CD4-positive, alpha-beta T cell (primary cell): ENCODE measurements around the gene SERINC1. TPM values are rescaled to one million over a fixed set of nuclear protein-coding genes. Genes with fewer than 3 reads are reported as not detected.
"Not testable (repeated sequence)": the region's sequence is repeated elsewhere in the genome, so short reads cannot be mapped to it uniquely, and the experiment has no call there.

Source experiments
- ATAC-seq: fragments of 200-7000 bp; cut with Tn5 transposase; one replicate; pipeline ENCODE4 v1.10.0; 2022; ENCODE audit warnings: mild to moderate bottlenecking; ENCODE audit not compliant: poor library complexity
- CTCF ChIA-PET: fragments of 350-600 bp; sonication (Branson Sonifier 250); formaldehyde crosslinking; loops from one replicate; lab custom pipeline; 2021; ENCODE audit warnings: antibody characterized with exemption, inconsistent platforms; lab: Charles Lee
- POLR2A ChIA-PET: fragments of 350-600 bp; sonication (Branson Sonifier 250); formaldehyde crosslinking; loops from one replicate; lab custom pipeline; 2021; ENCODE audit warnings: antibody characterized with exemption, inconsistent platforms; lab: Charles Lee
- DNase-seq, 14 experiments: peaks; one replicate each; pipeline ENCODE4 v3.0.0-alpha.2; 2013 to 2020; ENCODE audit warnings: mixed read lengths in 2 of 14
- H3K27ac ChIP-seq, 2 donors: one replicate each; pipeline versions ENCODE4 v1.5.1 to v1.7.0; 2013; ENCODE audit warnings: low read length in 2 of 2, low read depth in 1 of 2, mild to moderate bottlenecking in 1 of 2
- H3K27me3 ChIP-seq, 2 experiments: 1 replicate in 1 of 2; 2 replicates in 1 of 2; pipeline versions ENCODE4 v1.6.1 to v1.7.0; 2013; ENCODE audit warnings: low read length in 2 of 2, control low read depth in 1 of 2, mild to moderate bottlenecking in 1 of 2, moderate library complexity in 1 of 2; ENCODE audit not compliant: insufficient read depth in 2 of 2, control insufficient read depth in 1 of 2
- H3K36me3 ChIP-seq: one replicate; pipeline ENCODE4 v1.6.1; 2013; ENCODE audit warnings: low read length, control low read depth; ENCODE audit not compliant: insufficient read depth
- H3K4me1 ChIP-seq: one replicate; pipeline ENCODE4 v1.6.1; 2013; ENCODE audit warnings: low read length, control low read depth; ENCODE audit not compliant: insufficient read depth
- H3K4me3 ChIP-seq: one replicate; pipeline ENCODE4 v1.5.1; 2013; ENCODE audit warnings: mild to moderate bottlenecking, low read length, moderate library complexity
- H3K9me3 ChIP-seq, 2 experiments: 1 replicate in 1 of 2; 2 replicates in 1 of 2; pipeline versions ENCODE4 v1.6.1 to v1.7.0; 2013; ENCODE audit warnings: low read length in 2 of 2, mild to moderate bottlenecking in 2 of 2, control low read depth in 1 of 2, moderate library complexity in 1 of 2; ENCODE audit not compliant: control insufficient read depth in 1 of 2, insufficient read depth in 1 of 2
- H3K27ac Mint-ChIP-seq: one replicate; pipeline ENCODE4 v1.8.0; 2020; ENCODE audit warnings: mixed read lengths
- H3K27me3 Mint-ChIP-seq: one replicate; pipeline ENCODE4 v1.8.0; 2021; ENCODE audit warnings: mixed read lengths
- H3K36me3 Mint-ChIP-seq: one replicate; pipeline ENCODE4 v1.8.0; 2021; ENCODE audit warnings: low read depth, mixed read lengths
- H3K4me1 Mint-ChIP-seq: one replicate; pipeline ENCODE4 v1.8.0; 2021; ENCODE audit warnings: low read depth, mixed read lengths
- H3K4me3 Mint-ChIP-seq: one replicate; pipeline ENCODE4 v1.8.0; 2020; ENCODE audit warnings: mild to moderate bottlenecking, mixed read lengths
- H3K9me3 Mint-ChIP-seq: one replicate; pipeline ENCODE4 v1.8.0; 2020; ENCODE audit warnings: mixed read lengths
- CTCF ChIP-seq: fragments of 200-600 bp; IDR thresholded peaks from one replicate; pipeline ENCODE4 v1.8.0; 2022; ENCODE audit warnings: antibody characterized with exemption, mild to moderate bottlenecking
- intact Hi-C, 2 experiments: fragments of 100-400 bp; cut with DNase I in 1 of 2; cut with micrococcal nuclease in 1 of 2; formaldehyde crosslinking; loops; one replicate each; pipeline versions ENCODE4 v1.15.1 to v1.9.0; 2023 to 2025; cut with DNase I, micrococcal nuclease
- total RNA-seq, 174 experiments: library from RNA in 2 of 174; stranded (reverse) in 2 of 174; gene quantifications; one replicate each; pipeline ENCODE4 v1.2.3 and lab custom pipeline; 2021 to 2026

SERINC1 gene
- total RNA-seq, 2 experiments from 2014 or later, result 175 to 178 TPM

GRCh38 chr6:122461885-122462284, 9.7 kb downstream of the SERINC1 start:
- H3K9me3 ChIP-seq, result no peaks in the 10 kb centered on the region
- peaks cover 86% of the 10 kb centered on the region for H3K36me3 Mint-ChIP-seq
- ATAC-seq (no peak), DNase-seq (no peak)
- CTCF ChIA-PET, result no interaction called here
- H3K4me1 Mint-ChIP-seq, result peaks cover 100% of the 10 kb centered on the region
- H3K9me3 Mint-ChIP-seq, result no peaks in the 10 kb centered on the region
- no peaks in the 10 kb centered on the region for H3K27me3 Mint-ChIP-seq
- TF ChIP-seq CTCF, result no peak
- peak overlapping the region; percentile 40 for H3K4me3 Mint-ChIP-seq
- no peaks in the 10 kb centered on the region for H3K27me3 ChIP-seq
- H3K4me1 ChIP-seq, result peaks cover 29% of the 10 kb centered on the region
- H3K27ac Mint-ChIP-seq, result peak overlapping the region; percentile 37
- H3K4me3 ChIP-seq, result no peak overlapping the region
- H3K36me3 ChIP-seq, result peaks cover 39% of the 10 kb centered on the region
- intact Hi-C loops, result no loop called here
- POLR2A ChIA-PET, result no interaction called here
- no peak overlapping the region for H3K27ac ChIP-seq

- DNase-seq, H3K27me3 ChIP-seq, intact Hi-C loops, H3K27ac ChIP-seq, H3K9me3 ChIP-seq, H3K27me3 Mint-ChIP-seq, CTCF ChIA-PET, POLR2A ChIA-PET, H3K9me3 Mint-ChIP-seq, H3K4me3 ChIP-seq, ATAC-seq: not testable (repeated sequence)
- Mint-ChIP-seq H3K4me1 (peaks cover 95% of the 10 kb centered on the region), H3K36me3 (peaks cover 88% of the 10 kb centered on the region), H3K4me3 (peak overlapping the region; percentile 55), H3K27ac (peak overlapping the region; percentile 57)
- H3K4me1 ChIP-seq, result peaks cover 15% of the 10 kb centered on the region
- H3K36me3 ChIP-seq, result peaks cover 41% of the 10 kb centered on the region
Measured at GRCh38 chr6:122459865-122460416, 11.7 kb downstream of the SERINC1 start.

GRCh38 chr6:122459240-122459639, 12.4 kb downstream of the SERINC1 start:
- no peaks in the 10 kb centered on the region for H3K27me3 ChIP-seq
- H3K4me1 ChIP-seq, result peaks cover 15% of the 10 kb centered on the region
- ATAC-seq (no peak), DNase-seq (no peak)
- H3K9me3 Mint-ChIP-seq, result no peaks in the 10 kb centered on the region
- H3K4me3 ChIP-seq, result no peak overlapping the region
- H3K9me3 ChIP-seq, result no peaks in the 10 kb centered on the region
- H3K36me3 ChIP-seq, result peaks cover 48% of the 10 kb centered on the region
- no peaks in the 10 kb centered on the region for H3K27me3 Mint-ChIP-seq
- intact Hi-C loops, result no loop called here
- no peak overlapping the region for H3K27ac ChIP-seq
- TF ChIP-seq CTCF, result no peak
- POLR2A ChIA-PET, result interaction anchor here (1.0 kb wide), 1 partner anchor 12 kb away, joined by 9 read pairs; the partner anchor contains the start of gene SERINC1
- H3K36me3 Mint-ChIP-seq, result peaks cover 90% of the 10 kb centered on the region
- CTCF ChIA-PET, result interaction anchor here (0.6 kb wide), 1 partner anchor 51 kb away, joined by 3 read pairs; no protein-coding TSS in a partner anchor
- peak overlapping the region; percentile 57 for H3K27ac Mint-ChIP-seq
- peak overlapping the region; percentile 55 for H3K4me3 Mint-ChIP-seq
- peaks cover 95% of the 10 kb centered on the region for H3K4me1 Mint-ChIP-seq
